Measurements from ENCODE around the gene USP12. TPM values are rescaled to one million over a fixed set of nuclear protein-coding genes. Genes with fewer than 3 reads are reported as not detected.

Gene USP12
- polyA plus RNA-seq, 1 experiment = 4.4 TPM

GRCh38 chr13:27022571-27023311 is 148.9 kb downstream of the USP12 start:
- TF ChIP-seq CTCF (IDR thresholded peaks at IDR 0.05; ENCODE audit: insufficient read depth, low read depth, low read length) = no peak
- peaks cover 16% of the 10 kb centered on the region for H3K27me3 ChIP-seq (ENCODE audit: control insufficient read depth, insufficient read depth, low read length)
- ChIA-PET POLR2A (no interaction called here), CTCF (interaction anchor here (1.3 to 3.6 kb wide), 2 partner anchors 11 to 37 kb away, joined by 3 to 11 read pairs; no protein-coding TSS in a partner anchor)
- no peak for DNase-seq (ENCODE audit: low read depth)
- no peak overlapping the region for H3K4me3 ChIP-seq (ENCODE audit: low read depth, low read length)
- no peaks in the 10 kb centered on the region for H3K36me3 ChIP-seq (ENCODE audit: control insufficient read depth, insufficient read depth, low read length)

- H3K27me3 ChIP-seq (ENCODE audit: control insufficient read depth, insufficient read depth, low read length) = peaks cover 2% of the 10 kb centered on the region
- no peak overlapping the region for H3K4me3 ChIP-seq (ENCODE audit: low read depth, low read length)
- CTCF ChIA-PET = no interaction called here
- POLR2A ChIA-PET = no interaction called here
- no peaks in the 10 kb centered on the region for H3K36me3 ChIP-seq (ENCODE audit: control insufficient read depth, insufficient read depth, low read length)
- no peak for TF ChIP-seq CTCF (IDR thresholded peaks at IDR 0.05; ENCODE audit: insufficient read depth, low read depth, low read length)
- no peak for DNase-seq (ENCODE audit: low read depth)
These were observed 151.2 kb downstream of the USP12 start for GRCh38 chr13:27020415-27020814.

GRCh38 chr13:27018882-27019281 is 152.7 kb downstream of the USP12 start:
- H3K27me3 ChIP-seq (ENCODE audit: control insufficient read depth, insufficient read depth, low read length) = peaks cover 2% of the 10 kb centered on the region
- DNase-seq (ENCODE audit: low read depth) = no peak
- no peak overlapping the region for H3K4me3 ChIP-seq (ENCODE audit: low read depth, low read length)
- ChIA-PET CTCF (interaction anchor here (1.4 kb wide), 1 partner anchor 10 kb away, joined by 3 read pairs; no protein-coding TSS in a partner anchor), POLR2A (no interaction called here)
- no peaks in the 10 kb centered on the region for H3K36me3 ChIP-seq (ENCODE audit: control insufficient read depth, insufficient read depth, low read length)
- TF ChIP-seq CTCF (IDR thresholded peaks at IDR 0.05; ENCODE audit: insufficient read depth, low read depth, low read length) = no peak

- no peak overlapping the region for H3K4me3 ChIP-seq (ENCODE audit: low read depth, low read length)
- POLR2A ChIA-PET = no interaction called here
- no peaks in the 10 kb centered on the region for H3K36me3 ChIP-seq (ENCODE audit: control insufficient read depth, insufficient read depth, low read length)
- CTCF ChIA-PET = interaction anchor here (1.4 kb wide), 1 partner anchor 9 kb away, joined by 3 read pairs; no protein-coding TSS in a partner anchor
- no peak for TF ChIP-seq CTCF (IDR thresholded peaks at IDR 0.05; ENCODE audit: insufficient read depth, low read depth, low read length)
- H3K27me3 ChIP-seq (ENCODE audit: control insufficient read depth, insufficient read depth, low read length) = peaks cover 2% of the 10 kb centered on the region
- DNase-seq (ENCODE audit: low read depth) = no peak
These were observed 153.2 kb downstream of the USP12 start for GRCh38 chr13:27018344-27018861.

- ChIA-PET CTCF (interaction anchor here (0.8 kb wide), 1 partner anchor 24 kb away, joined by 5 read pairs; no protein-coding TSS in a partner anchor), POLR2A (no interaction called here)
- Histone ChIP-seq H3K4me3 (ENCODE audit: low read depth, low read length) (no peak overlapping the region), H3K36me3 (ENCODE audit: control insufficient read depth, insufficient read depth, low read length) (no peaks in the 10 kb centered on the region), H3K27me3 (ENCODE audit: control insufficient read depth, insufficient read depth, low read length) (peaks cover 2% of the 10 kb centered on the region)
- no peak for DNase-seq (ENCODE audit: low read depth)
- TF ChIP-seq CTCF (IDR thresholded peaks at IDR 0.05; ENCODE audit: insufficient read depth, low read depth, low read length) = no peak
These were observed 154.7 kb downstream of the USP12 start for GRCh38 chr13:27016875-27017274.

Other genes with a start within 250 kb of the USP12 start
- 771 and 1,498 TPM in 2 replicates for gene RPL21, start 79.7 kb upstream of the USP12 start, polyA plus RNA-seq (2011; rRNA removed)
- gene RASL11A, start 99.0 kb upstream of the USP12 start, polyA plus RNA-seq (2011; rRNA removed) = 37.6 and 67.0 TPM in 2 replicates